Measurements from ENCODE around the gene COBL.

Gene COBL

DNA sequence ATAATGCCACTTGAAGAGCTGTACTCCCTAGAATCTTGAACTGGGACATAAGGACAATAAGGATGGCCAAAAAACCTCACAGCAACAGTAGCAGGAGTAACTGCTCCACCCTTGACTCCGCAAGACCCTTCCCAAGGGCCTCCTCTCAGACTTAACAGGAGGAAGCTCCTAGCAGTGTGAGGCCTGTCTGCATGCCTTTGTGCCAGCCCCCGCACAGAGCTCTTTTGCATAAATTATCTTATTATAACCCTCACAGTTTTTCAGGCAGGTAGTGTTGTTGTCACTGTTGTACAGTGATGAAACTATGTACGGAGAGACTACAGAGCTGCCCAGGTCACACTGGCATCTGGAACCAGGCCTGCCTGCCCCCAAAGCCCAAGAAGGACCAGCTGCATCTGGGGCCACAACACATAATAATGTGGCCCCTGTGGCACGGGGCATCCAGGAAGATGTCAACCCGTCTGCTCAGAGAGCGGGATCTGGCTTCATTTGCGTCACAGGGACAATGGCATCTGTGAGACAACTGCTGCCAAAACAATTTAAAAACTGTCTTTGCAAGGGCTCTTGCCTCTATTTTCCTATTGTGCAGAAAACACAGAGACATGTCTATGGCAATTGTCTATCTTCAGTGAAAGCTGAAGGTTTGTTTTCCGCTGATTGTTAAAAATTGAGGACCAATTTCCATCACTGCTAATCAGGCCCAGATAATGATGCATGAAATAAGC lies 284.7 kb downstream of the COBL start:
- Mint-ChIP-seq H3K27me3 (ENCODE audit: low read depth) (peaks cover 10% of the 10 kb centered on the region), H3K9me3 (no peaks in the 10 kb centered on the region)

GRCh38 chr7:51031216-51031615 lies 285.4 kb downstream of the COBL start:
- no peak overlapping the region for H3K4me3 Mint-ChIP-seq
- H3K9me3 Mint-ChIP-seq, result no peaks in the 10 kb centered on the region
- H3K36me3 Mint-ChIP-seq (ENCODE audit: low read depth), result no peaks in the 10 kb centered on the region
- no peak for TF ChIP-seq CTCF (IDR thresholded peaks at IDR 0.05; ENCODE audit: unreplicated experiment in 3 of 3)
- peaks cover 24% of the 10 kb centered on the region for H3K4me1 Mint-ChIP-seq
- H3K27me3 Mint-ChIP-seq (ENCODE audit: low read depth), result peaks cover 13% of the 10 kb centered on the region
- H3K27ac Mint-ChIP-seq, result no peak overlapping the region

More for the DNA sequence above, 284.7 kb downstream of the COBL start:
- TF ChIP-seq CTCF (IDR thresholded peaks at IDR 0.05; ENCODE audit: unreplicated experiment in 3 of 3), result no peak
- Mint-ChIP-seq H3K36me3 (ENCODE audit: low read depth) (no peaks in the 10 kb centered on the region), H3K4me1 (peaks cover 24% of the 10 kb centered on the region), H3K27ac (no peak overlapping the region), H3K4me3 (no peak overlapping the region)

GRCh38 chr7:51029701-51030191 lies 286.9 kb downstream of the COBL start:
- Mint-ChIP-seq H3K36me3 (ENCODE audit: low read depth) (no peaks in the 10 kb centered on the region), H3K4me3 (no peak overlapping the region), H3K9me3 (no peaks in the 10 kb centered on the region), H3K27me3 (ENCODE audit: low read depth) (peaks cover 10% of the 10 kb centered on the region), H3K27ac (peak overlapping the region in 2 of 3 experiments; percentile 63 to 72), H3K4me1 (peaks cover 20% of the 10 kb centered on the region)
- no peak for TF ChIP-seq CTCF (IDR thresholded peaks at IDR 0.05; ENCODE audit: unreplicated experiment in 3 of 3)

- peaks cover 14% of the 10 kb centered on the region for H3K4me1 Mint-ChIP-seq
- no peak overlapping the region for H3K4me3 Mint-ChIP-seq
- H3K27me3 Mint-ChIP-seq (ENCODE audit: low read depth), result peaks cover 7% of the 10 kb centered on the region
- no peaks in the 10 kb centered on the region for H3K36me3 Mint-ChIP-seq (ENCODE audit: low read depth)
- H3K9me3 Mint-ChIP-seq, result no peaks in the 10 kb centered on the region
- no peak for TF ChIP-seq CTCF (IDR thresholded peaks at IDR 0.05; ENCODE audit: unreplicated experiment in 3 of 3)
- H3K27ac Mint-ChIP-seq, result no peak overlapping the region
These were observed 287.5 kb downstream of the COBL start for GRCh38 chr7:51029131-51029530.

DNA sequence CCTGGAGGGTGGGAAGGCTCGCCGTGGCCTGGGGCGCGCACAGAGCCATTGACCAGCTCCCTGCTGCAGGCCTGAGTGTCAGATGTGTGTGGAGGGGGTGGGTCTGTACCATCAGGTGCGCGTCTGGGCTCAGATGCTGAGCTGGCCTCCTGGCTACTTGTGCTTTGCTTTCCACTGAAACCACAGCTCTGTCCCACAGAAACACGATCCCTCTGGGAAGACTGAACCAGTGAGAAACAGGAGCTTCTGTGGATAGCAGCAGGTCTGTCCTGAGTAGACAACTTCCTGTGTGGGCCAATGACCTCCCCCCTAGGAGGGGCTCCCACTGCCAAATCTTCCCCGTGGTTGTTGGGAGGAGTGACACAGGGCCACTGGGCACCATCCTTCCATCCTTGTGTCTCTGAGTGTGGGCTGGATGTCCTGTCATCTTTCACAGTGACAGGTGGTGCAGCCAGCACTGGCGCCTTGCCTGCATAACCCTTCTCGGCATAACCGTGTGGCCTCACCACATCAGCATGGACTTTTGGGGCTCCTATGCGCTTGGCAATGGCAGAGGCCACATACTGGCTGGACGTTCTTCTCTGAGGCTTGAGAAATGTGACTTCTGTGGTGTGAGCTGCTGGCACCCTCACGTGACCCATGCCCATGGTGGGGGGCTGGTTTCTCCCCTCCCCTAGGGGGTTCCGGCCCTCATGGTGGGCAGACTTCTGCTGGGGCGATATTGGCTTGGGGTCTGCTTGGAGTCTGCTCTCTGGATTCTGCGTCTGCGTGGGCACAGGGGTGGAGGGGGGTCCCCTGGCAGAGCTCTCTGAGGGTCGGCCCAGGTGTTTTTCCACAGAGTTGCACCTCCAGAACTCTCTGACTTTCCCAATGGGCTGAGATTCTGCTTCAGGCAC lies 288.4 kb downstream of the COBL start:
- Mint-ChIP-seq H3K4me1 (peaks cover 8% of the 10 kb centered on the region), H3K9me3 (no peaks in the 10 kb centered on the region), H3K27me3 (ENCODE audit: low read depth) (peaks cover 7% of the 10 kb centered on the region), H3K4me3 (no peak overlapping the region), H3K36me3 (ENCODE audit: low read depth) (no peaks in the 10 kb centered on the region), H3K27ac (no peak overlapping the region)
- no peak for TF ChIP-seq CTCF (IDR thresholded peaks at IDR 0.05; ENCODE audit: unreplicated experiment in 3 of 3)
